SK-N-MC (cell line): ENCODE measurements around the gene IGFL1.

Experiments used
- FOXP2 ChIP-seq: optimal IDR thresholded peaks from 2 replicates; pipeline ENCODE3; 2011; ENCODE audit warnings: mild to moderate bottlenecking, moderate library complexity; ENCODE audit not compliant: insufficient read depth; ENCODE audit errors: extremely low read length, control extremely low read depth
- POLR2AphosphoS5 ChIP-seq: IDR thresholded peaks from 2 replicates; pipeline ENCODE4 v1.6.1; 2012; ENCODE audit warnings: mild to moderate bottlenecking, low read depth, low read length, borderline replicate concordance

DNA sequence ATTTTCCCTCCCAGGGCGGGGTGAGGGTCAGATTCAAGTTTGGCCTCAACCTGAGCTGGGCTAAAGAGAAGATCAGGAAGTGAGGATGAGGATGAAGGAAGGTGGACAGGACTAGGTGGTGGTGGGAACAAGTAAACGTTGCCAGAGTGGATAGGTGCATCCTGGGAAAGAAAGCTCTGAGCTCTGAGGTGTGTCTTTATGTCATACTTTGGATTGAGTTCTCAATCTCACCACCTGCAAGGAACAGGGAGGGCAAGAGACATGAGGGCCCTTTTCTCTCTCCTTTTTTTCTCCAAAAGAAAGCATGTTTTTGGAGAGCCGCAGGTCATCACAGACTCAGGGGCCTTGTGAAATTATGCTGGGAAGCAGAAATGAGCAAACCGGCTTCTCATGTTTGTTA is 38.2 kb upstream of the IGFL1 start:
- TF ChIP-seq POLR2AphosphoS5 (no peak), FOXP2 (no peak)
